IPS-15b (cell line): ENCODE measurements around the gene ASAP2.

ENCODE experiments used
- H3K27me3 ChIP-seq: one replicate; pipeline ENCODE4 v1.6.1; 2013; ENCODE audit warnings: low read length; ENCODE audit not compliant: control insufficient read depth, insufficient read depth
- H3K36me3 ChIP-seq: one replicate; pipeline ENCODE4 v1.6.1; 2013; ENCODE audit warnings: low read length; ENCODE audit not compliant: control insufficient read depth, insufficient read depth
- H3K4me1 ChIP-seq: one replicate; pipeline ENCODE4 v1.6.1; 2013; ENCODE audit warnings: mild to moderate bottlenecking, low read length; ENCODE audit not compliant: control insufficient read depth, insufficient read depth
- H3K4me3 ChIP-seq: one replicate; pipeline ENCODE4 v1.5.1; 2013; ENCODE audit warnings: low read depth, low read length
- H3K9ac ChIP-seq: one replicate; pipeline ENCODE4 v1.6.1; 2013; ENCODE audit warnings: low read depth, mild to moderate bottlenecking, low read length
- H3K9me3 ChIP-seq: one replicate; pipeline ENCODE4 v1.6.1; 2013; ENCODE audit warnings: mild to moderate bottlenecking, low read length; ENCODE audit not compliant: control insufficient read depth, insufficient read depth

ASAP2 gene

DNA sequence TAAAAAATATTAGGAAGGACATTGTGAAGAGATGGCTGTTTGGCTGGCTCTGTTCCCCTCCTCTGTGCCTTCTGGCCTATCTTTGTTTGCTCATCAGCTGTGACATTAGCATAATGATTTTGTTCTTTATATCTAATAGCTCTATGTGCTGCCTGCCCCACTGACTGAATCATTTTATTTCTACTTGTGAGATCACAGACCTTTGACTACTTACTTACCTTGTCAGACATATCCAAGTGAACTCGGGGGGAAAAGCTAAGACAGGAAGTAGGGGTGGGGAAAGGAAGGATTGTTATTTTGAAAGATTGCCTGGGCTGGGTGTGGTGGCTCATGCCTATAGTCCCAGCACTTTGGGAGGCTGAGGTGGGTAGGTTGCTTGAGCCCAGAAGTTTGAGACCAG lies 104.2 kb downstream of the ASAP2 start:
- no peaks in the 10 kb centered on the region for H3K9me3 ChIP-seq
- no peaks in the 10 kb centered on the region for H3K36me3 ChIP-seq
- H3K4me3 ChIP-seq = no peak overlapping the region
- no peaks in the 10 kb centered on the region for H3K4me1 ChIP-seq
- no peaks in the 10 kb centered on the region for H3K27me3 ChIP-seq
- H3K9ac ChIP-seq = no peak overlapping the region

DNA sequence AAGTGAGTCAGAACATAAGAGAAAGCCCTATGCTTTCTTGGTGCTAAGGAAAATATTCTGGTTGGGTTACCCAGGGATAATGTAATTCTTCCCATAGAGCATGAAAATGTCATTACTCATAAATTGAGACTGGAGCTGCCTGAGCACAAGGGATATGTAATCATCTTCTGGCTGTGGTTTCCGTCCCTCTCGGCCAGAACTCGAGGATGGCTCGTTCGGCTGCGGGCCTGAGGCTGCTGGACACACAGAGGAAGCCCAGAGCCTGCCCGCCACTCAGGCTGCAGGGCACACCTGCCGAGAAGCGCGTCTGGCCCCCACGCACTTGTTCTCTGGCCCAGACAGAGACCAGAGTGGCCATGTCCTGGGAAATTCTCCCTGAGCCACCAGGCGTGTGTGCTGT lies 104.9 kb downstream of the ASAP2 start:
- no peaks in the 10 kb centered on the region for H3K36me3 ChIP-seq

DNA sequence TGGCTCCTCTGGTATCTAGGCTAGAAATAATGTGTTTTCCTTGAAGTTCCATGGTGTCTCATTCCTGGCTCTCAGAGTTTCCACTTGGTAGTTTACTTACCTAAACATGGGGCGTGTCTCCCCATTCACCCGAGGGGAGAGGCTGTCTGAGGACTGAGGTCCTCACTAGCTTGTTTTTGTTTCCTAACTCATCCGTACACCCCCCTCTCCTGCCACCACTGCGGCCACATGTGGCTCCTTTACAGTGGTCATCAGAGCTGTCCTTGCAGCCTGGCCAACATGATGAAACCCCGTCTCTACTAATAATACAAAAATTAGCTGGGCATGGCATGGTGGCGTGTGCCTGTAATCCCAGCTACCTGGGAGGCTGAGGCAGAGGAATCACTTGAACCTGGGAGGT lies 106.0 kb downstream of the ASAP2 start:
- Histone ChIP-seq H3K4me3 (no peak overlapping the region), H3K9ac (no peak overlapping the region), H3K4me1 (no peaks in the 10 kb centered on the region), H3K27me3 (no peaks in the 10 kb centered on the region), H3K36me3 (no peaks in the 10 kb centered on the region), H3K9me3 (no peaks in the 10 kb centered on the region)

More for the DNA sequence above, 104.9 kb downstream of the ASAP2 start:
- no peaks in the 10 kb centered on the region for H3K4me1 ChIP-seq
- H3K9me3 ChIP-seq = no peaks in the 10 kb centered on the region
- H3K9ac ChIP-seq = no peak overlapping the region
- H3K27me3 ChIP-seq = no peaks in the 10 kb centered on the region
- no peak overlapping the region for H3K4me3 ChIP-seq

DNA sequence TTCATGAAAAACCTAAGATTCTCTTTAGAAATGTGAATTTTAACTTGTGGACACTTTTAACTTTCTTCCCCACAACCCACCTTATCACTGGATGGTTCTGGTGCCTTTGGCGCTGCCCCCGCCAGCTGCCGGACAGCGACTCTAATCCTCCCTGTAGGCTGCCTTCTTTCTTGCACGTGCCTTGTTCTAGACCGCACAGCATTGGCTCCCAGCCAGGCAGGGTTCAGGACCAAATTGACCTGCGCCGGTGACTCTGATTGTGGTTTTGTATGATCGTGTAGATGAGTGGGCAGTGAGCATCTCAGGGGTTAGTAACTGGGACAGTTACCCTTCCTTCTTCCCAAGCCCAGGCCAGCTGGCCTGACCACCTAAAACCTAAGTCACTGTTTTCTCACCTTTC lies 106.8 kb downstream of the ASAP2 start:
- Histone ChIP-seq H3K9me3 (no peaks in the 10 kb centered on the region), H3K9ac (no peak overlapping the region), H3K4me3 (no peak overlapping the region), H3K27me3 (no peaks in the 10 kb centered on the region), H3K36me3 (no peaks in the 10 kb centered on the region), H3K4me1 (no peaks in the 10 kb centered on the region)

DNA sequence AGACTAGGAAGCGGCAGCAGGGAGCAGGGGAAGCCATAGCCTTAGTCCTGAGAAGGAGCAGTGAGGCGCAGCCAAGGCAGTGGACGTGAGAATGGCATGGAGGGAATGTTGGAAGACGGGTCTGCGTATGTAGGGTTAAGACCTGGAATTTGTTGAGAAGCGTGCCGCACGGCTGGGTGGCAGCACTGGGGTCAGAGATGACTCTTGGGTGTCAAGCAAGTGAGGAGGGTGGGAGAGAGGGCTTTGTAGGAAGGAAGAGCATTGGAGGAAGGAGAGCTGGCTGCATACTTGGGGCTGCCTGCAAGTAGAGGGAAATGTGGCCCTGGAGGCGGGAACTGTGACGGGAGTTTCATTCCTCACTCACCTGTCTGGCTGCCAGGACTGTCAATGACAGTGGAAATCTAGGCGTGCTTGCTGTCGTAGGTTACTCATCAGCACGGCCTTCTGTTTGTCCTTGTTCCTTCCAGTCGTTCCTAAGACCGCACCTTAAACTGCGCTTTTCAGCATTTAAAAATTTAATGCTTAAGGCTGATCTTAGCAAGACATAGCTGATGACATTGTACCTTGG lies 108.8 kb downstream of the ASAP2 start:
- H3K4me3 ChIP-seq = no peak overlapping the region
- no peaks in the 10 kb centered on the region for H3K9me3 ChIP-seq
- H3K4me1 ChIP-seq = no peaks in the 10 kb centered on the region
- H3K9ac ChIP-seq = no peak overlapping the region
- no peaks in the 10 kb centered on the region for H3K36me3 ChIP-seq
- H3K27me3 ChIP-seq = no peaks in the 10 kb centered on the region

DNA sequence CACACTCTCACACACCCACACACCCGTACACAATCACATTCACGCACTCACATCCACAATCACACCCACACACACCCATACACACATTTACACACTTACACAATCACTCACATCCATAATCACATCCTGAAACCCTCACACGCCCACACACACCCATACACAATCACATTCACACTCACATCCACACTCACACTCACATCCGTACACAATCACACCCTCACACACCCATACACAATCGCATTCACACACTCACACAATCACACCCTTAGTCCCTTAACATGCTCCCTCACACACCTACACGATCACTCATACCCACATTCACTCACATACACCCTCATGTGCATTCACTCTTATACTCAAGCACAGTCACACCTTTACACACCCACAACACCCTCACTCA lies 110.9 kb downstream of the ASAP2 start:
- no peak overlapping the region for H3K9ac ChIP-seq
- H3K27me3 ChIP-seq = no peaks in the 10 kb centered on the region
- H3K36me3 ChIP-seq = no peaks in the 10 kb centered on the region
- no peaks in the 10 kb centered on the region for H3K9me3 ChIP-seq
- H3K4me3 ChIP-seq = no peak overlapping the region
- H3K4me1 ChIP-seq = no peaks in the 10 kb centered on the region

DNA sequence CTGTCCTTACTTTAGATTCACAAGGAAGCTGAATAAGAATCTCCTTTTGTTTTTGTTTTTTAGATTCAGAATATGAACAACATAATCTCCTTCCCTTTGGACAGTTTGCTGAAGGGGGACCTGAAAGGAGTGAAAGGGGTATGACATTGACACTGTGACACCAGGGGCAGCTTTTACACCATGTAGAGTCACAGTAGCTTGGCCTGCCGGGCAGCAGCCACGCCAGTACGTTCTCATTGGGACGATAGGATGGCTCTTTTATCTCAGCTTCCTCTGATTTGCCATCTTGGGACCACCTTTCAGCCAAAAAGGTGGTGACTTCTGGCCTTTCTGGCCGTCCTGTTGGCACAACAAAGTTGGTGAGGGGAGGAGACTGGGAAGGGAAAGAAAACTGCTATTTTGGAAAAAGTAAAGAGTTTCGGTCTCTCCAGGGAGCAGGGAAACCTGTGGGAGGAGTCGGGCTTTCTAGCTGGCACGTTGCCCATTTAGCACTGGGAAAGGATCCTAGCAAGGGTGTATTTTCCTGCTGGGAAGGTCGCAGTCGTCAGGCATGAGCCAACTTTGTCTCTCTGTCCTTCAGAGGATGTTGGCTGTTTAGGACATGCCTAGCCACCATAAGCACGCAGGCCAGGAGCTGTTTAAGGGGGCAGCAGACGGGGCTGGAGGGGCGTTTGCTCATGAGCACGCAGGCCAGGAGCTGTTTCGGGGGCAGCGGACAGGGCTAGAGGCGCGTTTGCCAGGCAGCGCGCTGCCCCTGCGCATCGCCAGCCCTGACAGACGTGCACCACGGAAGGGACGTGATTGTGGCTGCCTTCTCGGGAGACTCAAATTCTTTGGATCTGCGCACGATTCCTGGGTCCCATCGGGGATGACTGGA lies 112.1 kb downstream of the ASAP2 start:
- Histone ChIP-seq H3K36me3 (no peaks in the 10 kb centered on the region), H3K9ac (no peak overlapping the region), H3K4me3 (no peak overlapping the region), H3K27me3 (no peaks in the 10 kb centered on the region), H3K4me1 (no peaks in the 10 kb centered on the region), H3K9me3 (no peaks in the 10 kb centered on the region)

DNA sequence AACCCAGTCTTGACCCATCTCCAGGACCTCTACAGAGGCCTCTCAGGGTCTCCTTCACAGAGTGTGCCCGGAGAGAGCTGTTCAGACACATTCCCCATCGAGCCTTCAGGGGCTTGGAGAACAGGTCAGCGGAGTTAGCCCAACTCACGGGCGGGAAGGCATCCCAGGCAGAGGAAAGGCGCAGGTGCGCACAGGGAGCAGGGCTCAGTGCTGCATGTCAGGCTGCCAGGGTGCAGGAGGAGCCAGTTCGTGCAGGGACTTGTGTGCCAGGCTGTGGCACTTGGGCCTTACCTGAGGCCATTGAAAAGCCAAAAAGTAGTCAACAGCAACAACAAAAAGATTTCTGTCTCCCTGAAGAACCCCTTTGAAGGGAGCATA lies 112.7 kb downstream of the ASAP2 start:
- Histone ChIP-seq H3K9ac (no peak overlapping the region), H3K27me3 (no peaks in the 10 kb centered on the region), H3K4me1 (no peaks in the 10 kb centered on the region), H3K9me3 (no peaks in the 10 kb centered on the region), H3K4me3 (no peak overlapping the region), H3K36me3 (peaks cover under 1% of the 10 kb centered on the region)

DNA sequence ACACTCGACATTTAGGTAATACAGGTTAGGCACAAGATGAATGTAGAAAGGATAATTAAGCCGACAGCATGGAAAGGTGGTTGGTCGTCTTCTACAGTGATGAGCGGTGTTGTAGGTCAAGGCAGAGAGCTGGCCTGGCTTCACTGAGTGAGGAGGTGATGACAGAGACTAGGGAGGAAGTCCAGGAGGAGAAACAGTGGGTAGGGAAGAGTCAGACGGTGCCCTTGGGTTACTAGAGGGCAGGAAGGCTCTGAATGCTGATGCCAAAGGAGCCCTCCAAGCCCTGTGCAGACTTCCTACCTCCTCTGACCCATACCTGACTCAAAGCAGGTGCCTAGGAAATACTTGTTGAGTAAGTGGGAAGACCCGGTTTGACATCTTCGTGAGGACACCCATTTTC lies 116.0 kb downstream of the ASAP2 start:
- Histone ChIP-seq H3K9ac (no peak overlapping the region), H3K27me3 (no peaks in the 10 kb centered on the region), H3K4me1 (no peaks in the 10 kb centered on the region), H3K36me3 (peaks cover 3% of the 10 kb centered on the region), H3K9me3 (no peaks in the 10 kb centered on the region), H3K4me3 (no peak overlapping the region)

DNA sequence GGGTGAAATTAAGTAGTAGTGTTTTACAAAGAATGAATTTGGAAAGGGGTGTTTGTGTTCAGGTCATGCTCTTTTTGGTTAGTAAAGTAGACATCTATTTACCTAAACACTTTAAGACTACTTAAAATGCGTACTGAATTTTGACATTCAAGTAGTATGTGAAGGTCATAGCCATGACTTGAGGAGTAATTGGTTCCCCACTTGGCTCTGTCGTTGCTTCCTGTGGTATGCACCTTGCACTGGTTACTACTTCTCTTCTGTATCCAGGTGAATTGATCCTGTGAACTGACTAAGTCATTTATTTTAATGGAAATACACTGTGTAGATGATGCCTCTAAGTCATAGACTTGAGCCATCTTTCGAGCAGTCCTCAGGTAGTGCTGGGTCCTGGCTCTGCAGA lies 118.8 kb downstream of the ASAP2 start:
- H3K9ac ChIP-seq = no peak overlapping the region
- H3K4me3 ChIP-seq = no peak overlapping the region
- H3K9me3 ChIP-seq = no peaks in the 10 kb centered on the region
- no peaks in the 10 kb centered on the region for H3K27me3 ChIP-seq
- H3K36me3 ChIP-seq = peaks cover 6% of the 10 kb centered on the region
- H3K4me1 ChIP-seq = no peaks in the 10 kb centered on the region

DNA sequence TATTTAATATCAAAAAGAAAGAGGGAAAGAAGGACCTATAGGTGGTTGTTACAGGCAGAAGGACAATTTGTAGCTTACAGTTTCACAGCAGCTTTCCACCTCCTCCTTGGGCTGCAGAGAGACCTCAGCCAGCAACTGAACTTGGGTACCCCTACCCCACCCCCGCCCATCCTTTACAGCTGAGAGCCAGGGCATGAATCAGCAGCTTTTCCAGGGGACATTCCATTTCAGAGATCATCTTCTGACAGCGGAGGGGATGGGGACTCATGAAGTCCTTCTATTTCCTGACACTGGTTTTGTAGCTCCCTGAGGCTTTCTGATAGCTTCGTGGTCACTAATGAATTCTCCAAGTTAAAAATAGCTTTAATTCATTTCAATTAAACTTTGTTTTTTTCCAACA lies 120.4 kb downstream of the ASAP2 start:
- Histone ChIP-seq H3K9me3 (no peaks in the 10 kb centered on the region), H3K4me1 (no peaks in the 10 kb centered on the region), H3K9ac (no peak overlapping the region), H3K36me3 (peaks cover 6% of the 10 kb centered on the region), H3K4me3 (no peak overlapping the region), H3K27me3 (no peaks in the 10 kb centered on the region)

DNA sequence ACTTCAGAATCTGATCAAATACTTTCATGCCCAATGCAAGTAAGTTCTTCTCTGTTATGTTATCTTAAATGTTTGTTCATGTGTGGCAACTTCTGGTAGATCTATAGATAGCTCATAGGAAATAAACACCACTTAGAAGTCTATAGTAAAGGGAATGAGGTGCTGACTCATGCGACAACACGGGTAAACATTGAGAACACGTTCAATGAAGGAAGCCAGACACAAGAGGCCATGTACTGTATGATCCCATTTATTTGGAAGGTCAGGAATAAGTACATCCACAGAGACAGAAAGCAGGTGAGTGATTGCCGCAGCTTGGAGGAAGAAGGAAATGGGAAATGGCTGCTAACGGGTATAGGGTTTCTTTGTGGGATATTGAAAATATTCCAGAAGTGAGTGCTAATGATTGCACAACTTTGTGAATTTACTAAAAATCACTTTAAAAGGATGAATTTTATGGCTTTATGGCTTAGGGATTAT lies 121.3 kb downstream of the ASAP2 start:
- Histone ChIP-seq H3K36me3 (peaks cover 6% of the 10 kb centered on the region), H3K4me1 (no peaks in the 10 kb centered on the region), H3K4me3 (no peak overlapping the region), H3K27me3 (no peaks in the 10 kb centered on the region), H3K9ac (no peak overlapping the region), H3K9me3 (no peaks in the 10 kb centered on the region)
